Smooth muscle cell (in vitro differentiated cells): ENCODE results near the gene LTK. TPM values are rescaled to one million over a fixed set of nuclear protein-coding genes. Genes with fewer than 3 reads are reported as not detected.

ENCODE experiments used
- DNase-seq: peaks from one replicate; lab custom pipeline; 2025; ENCODE audit not compliant: unreplicated experiment; lab: John Stamatoyannopoulos, UW
- H2AFZ ChIP-seq: fragments of 200-600 bp; sonication (generic); 2 replicates; pipeline ENCODE4 v1.6.0; 2016; ENCODE audit warnings: antibody characterized with exemption, low read depth, mild to moderate bottlenecking
- H3F3A ChIP-seq: fragments of 200-600 bp; sonication (generic); 2 replicates; pipeline ENCODE4 v1.6.0; 2017; ENCODE audit warnings: antibody characterized with exemption, low read depth
- H3K27ac ChIP-seq: fragments of 200-600 bp; sonication (generic); 2 replicates; pipeline ENCODE4 v1.5.1; 2016; ENCODE audit warnings: low read depth, mild to moderate bottlenecking
- H3K27me3 ChIP-seq: fragments of 200-600 bp; sonication (generic); 2 replicates; pipeline ENCODE4 v1.6.1; 2016; ENCODE audit warnings: low read depth, mild to moderate bottlenecking
- H3K36me3 ChIP-seq: fragments of 200-600 bp; sonication (generic); 2 replicates; pipeline ENCODE4 v1.5.1; 2016; ENCODE audit warnings: low read depth
- H3K4me1 ChIP-seq: fragments of 200-600 bp; sonication (generic); 2 replicates; pipeline ENCODE4 v1.5.1; 2016; ENCODE audit warnings: low read depth
- H3K4me2 ChIP-seq: fragments of 200-600 bp; sonication (generic); 2 replicates; pipeline ENCODE4 v1.6.0; 2016; ENCODE audit warnings: mild to moderate bottlenecking
- H3K4me3 ChIP-seq: fragments of 200-600 bp; sonication (generic); 2 replicates; pipeline ENCODE4 v1.5.1; 2016; ENCODE audit warnings: mild to moderate bottlenecking
- H3K79me2 ChIP-seq: fragments of 200-600 bp; sonication (generic); 2 replicates; pipeline ENCODE4 v1.6.0; 2016; ENCODE audit warnings: low read depth, mild to moderate bottlenecking
- H3K9ac ChIP-seq: fragments of 200-600 bp; sonication (generic); 2 replicates; pipeline ENCODE4 v1.6.0; 2016; ENCODE audit warnings: low read depth
- H3K9me3 ChIP-seq: fragments of 200-600 bp; sonication (generic); replicated peaks from 2 replicates; pipeline ENCODE4 v1.5.1; 2016; ENCODE audit warnings: low read depth
- H4K20me1 ChIP-seq: fragments of 200-600 bp; sonication (generic); 2 replicates; pipeline ENCODE4 v1.6.0; 2016; ENCODE audit warnings: low read depth
- WGBS: methylation state at CpG from one replicate; pipeline ENCODE4 v1.1.7; 2016; ENCODE audit warnings: low lambda C conversion rate; 5-methylcytosine and 5-hydroxymethylcytosine counted together
- polyA plus RNA-seq: library from polyadenylated mRNA; unstranded; fragments of >200 nt; fragmentation: Nextera tagmentation; extraction: Ambion mirVana; gene quantifications from 2 replicates; pipeline ENCODE4 v1.2.1, GENCODE V29; 2016
- total RNA-seq: library from RNA; depleted of rRNA; stranded (reverse); fragments of >200 nt; gene quantifications from 2 replicates; pipeline ENCODE4 v1.2.3, GENCODE V29; 2014
- TF ChIP-seq, protein P1 (sequence below): fragments of 200-600 bp; sonication (generic); IDR thresholded peaks from 2 replicates; pipeline ENCODE4 v1.5.1; 2017; ENCODE audit warnings: borderline replicate concordance, mild to moderate bottlenecking, antibody characterized with exemption; ENCODE audit not compliant: insufficient read depth, poor library complexity, severe bottlenecking

LTK gene
- total and polyA plus RNA-seq, 2 experiments from 2014 or later, result 1.2 to 1.6 TPM

DNA sequence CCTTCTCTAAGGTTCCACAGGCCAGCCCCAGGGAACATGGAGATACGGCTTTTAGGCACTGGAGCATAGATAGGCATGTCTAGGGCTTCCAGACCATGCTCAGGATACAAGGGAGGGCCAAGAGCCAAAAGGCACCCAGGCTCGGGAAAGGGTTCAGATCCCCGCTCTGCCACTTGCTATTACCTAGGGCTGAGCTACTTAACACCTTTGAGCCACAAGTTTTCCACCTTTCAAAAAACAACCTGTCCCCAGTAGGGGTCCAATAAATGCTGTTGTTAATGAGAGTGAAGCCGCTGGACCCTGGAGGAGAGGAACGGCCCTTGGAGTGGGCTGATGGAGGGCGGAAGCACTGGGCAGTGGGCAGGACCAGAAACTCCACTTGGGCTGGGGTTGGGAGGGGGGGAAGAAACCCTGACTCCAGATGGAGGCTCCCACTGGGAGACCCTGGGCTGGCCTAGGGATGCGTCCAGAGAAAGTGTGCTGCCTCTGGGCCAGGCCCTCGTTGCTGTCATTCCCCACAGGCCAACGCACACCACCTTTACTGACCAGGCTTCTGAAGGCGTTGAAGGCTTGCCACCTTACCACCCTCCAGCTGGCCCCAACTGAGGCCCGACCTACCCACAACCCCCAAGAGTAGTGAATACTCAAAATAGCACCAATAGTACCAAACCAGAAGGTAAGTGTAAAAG lies 28.5 kb downstream of the LTK start:
- Histone ChIP-seq H3K4me2 (no peak overlapping the region), H4K20me1 (no peaks in the 10 kb centered on the region), H3K4me3 (no peak overlapping the region), H3K9ac (no peak overlapping the region), H2AFZ (no peak overlapping the region), H3K36me3 (no peaks in the 10 kb centered on the region), H3K79me2 (no peaks in the 10 kb centered on the region), H3K27ac (no peak overlapping the region), H3K4me1 (no peaks in the 10 kb centered on the region), H3K9me3 (no peaks in the 10 kb centered on the region), H3K27me3 (no peaks in the 10 kb centered on the region), H3F3A (no peaks in the 10 kb centered on the region)
- DNase-seq, result no peak
- WGBS, result 92% methylated on average over 11 of the region's 11 CpGs
- TF ChIP-seq, protein P1, sequence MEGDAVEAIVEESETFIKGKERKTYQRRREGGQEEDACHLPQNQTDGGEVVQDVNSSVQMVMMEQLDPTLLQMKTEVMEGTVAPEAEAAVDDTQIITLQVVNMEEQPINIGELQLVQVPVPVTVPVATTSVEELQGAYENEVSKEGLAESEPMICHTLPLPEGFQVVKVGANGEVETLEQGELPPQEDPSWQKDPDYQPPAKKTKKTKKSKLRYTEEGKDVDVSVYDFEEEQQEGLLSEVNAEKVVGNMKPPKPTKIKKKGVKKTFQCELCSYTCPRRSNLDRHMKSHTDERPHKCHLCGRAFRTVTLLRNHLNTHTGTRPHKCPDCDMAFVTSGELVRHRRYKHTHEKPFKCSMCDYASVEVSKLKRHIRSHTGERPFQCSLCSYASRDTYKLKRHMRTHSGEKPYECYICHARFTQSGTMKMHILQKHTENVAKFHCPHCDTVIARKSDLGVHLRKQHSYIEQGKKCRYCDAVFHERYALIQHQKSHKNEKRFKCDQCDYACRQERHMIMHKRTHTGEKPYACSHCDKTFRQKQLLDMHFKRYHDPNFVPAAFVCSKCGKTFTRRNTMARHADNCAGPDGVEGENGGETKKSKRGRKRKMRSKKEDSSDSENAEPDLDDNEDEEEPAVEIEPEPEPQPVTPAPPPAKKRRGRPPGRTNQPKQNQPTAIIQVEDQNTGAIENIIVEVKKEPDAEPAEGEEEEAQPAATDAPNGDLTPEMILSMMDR, result no peak

DNA sequence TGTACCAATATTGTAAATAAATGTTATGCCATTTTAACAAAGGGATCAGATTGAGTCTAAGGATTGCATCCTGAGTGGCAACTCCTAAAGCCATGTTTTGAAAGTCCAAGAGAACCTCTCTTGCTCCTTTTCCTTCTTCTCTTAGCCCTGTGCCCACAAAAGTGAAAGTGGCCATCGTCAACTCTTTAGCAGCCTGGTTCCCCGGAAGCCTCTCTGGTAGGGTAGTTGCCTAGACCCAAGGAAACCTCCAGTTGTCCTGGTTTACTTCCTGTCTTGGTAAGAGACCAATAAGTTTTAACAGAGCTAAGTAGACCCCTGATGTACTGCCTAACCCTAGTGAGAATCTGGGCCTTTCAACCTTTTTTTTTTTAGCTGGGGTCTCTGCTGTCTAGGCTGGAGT lies 30.1 kb downstream of the LTK start:
- H3K4me1 ChIP-seq, result no peaks in the 10 kb centered on the region
- no peaks in the 10 kb centered on the region for H4K20me1 ChIP-seq
- no peak overlapping the region for H3K4me3 ChIP-seq
- WGBS, result 100% methylated on average over 2 of the region's 2 CpGs
- DNase-seq, result no peak
- H3K9me3 ChIP-seq, result no peaks in the 10 kb centered on the region
- no peaks in the 10 kb centered on the region for H3K79me2 ChIP-seq
- no peak overlapping the region for H3K27ac ChIP-seq
- TF ChIP-seq, protein P1, result no peak
- H2AFZ ChIP-seq, result no peak overlapping the region
- H3K9ac ChIP-seq, result no peak overlapping the region
- no peaks in the 10 kb centered on the region for H3F3A ChIP-seq
- no peak overlapping the region for H3K4me2 ChIP-seq
- H3K27me3 ChIP-seq, result no peaks in the 10 kb centered on the region
- no peaks in the 10 kb centered on the region for H3K36me3 ChIP-seq

DNA sequence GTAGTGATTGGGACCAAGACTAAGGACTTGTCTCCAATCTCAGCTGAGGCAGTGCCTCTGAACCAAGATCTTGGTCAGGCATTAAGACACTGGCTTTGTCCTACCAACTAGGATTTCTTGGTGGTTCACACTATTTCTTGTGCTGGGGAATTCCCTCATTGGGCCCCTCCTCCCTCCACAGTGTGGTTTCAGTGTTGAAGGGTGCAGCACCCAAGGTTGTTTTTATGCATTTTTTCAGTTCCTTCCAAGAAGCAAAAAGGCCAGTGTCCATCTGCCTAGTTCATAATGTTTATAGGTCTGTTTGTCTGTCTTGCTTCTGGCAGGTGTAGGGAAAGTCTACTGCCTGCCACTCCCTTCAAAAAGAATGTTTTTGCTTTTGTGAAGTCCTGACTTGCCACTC lies 30.5 kb downstream of the LTK start:
- H3K9me3 ChIP-seq, result no peaks in the 10 kb centered on the region
- no peaks in the 10 kb centered on the region for H3K27me3 ChIP-seq

More for the DNA sequence above, 30.5 kb downstream of the LTK start:
- no peaks in the 10 kb centered on the region for H3K4me1 ChIP-seq
- no peak for DNase-seq
- H3K4me2 ChIP-seq, result no peak overlapping the region
- H2AFZ ChIP-seq, result no peak overlapping the region
- no peaks in the 10 kb centered on the region for H3F3A ChIP-seq
- no peak overlapping the region for H3K9ac ChIP-seq
- H3K36me3 ChIP-seq, result peaks cover 2% of the 10 kb centered on the region
- no peaks in the 10 kb centered on the region for H3K79me2 ChIP-seq
- no peak overlapping the region for H3K27ac ChIP-seq
- TF ChIP-seq, protein P1, result no peak
- H4K20me1 ChIP-seq, result no peaks in the 10 kb centered on the region
- H3K4me3 ChIP-seq, result no peak overlapping the region
